GM12875 (cell line): ENCODE results near the gene DIAPH1.

Source experiments
- H3K4me3 ChIP-seq: one replicate; pipeline ENCODE4 v1.5.1; 2011; ENCODE audit warnings: low read depth, low read length, control low read depth
- CTCF ChIP-seq: IDR thresholded peaks from 2 replicates; pipeline ENCODE4 v1.5.1; 2011; ENCODE audit warnings: low read depth, mild to moderate bottlenecking, control low read depth, inconsistent platforms, low read length, moderate library complexity, borderline replicate concordance; ENCODE audit not compliant: insufficient read depth

The DIAPH1 gene

GRCh38 chr5:141506381-141507155 is 112.2 kb downstream of the DIAPH1 start:
- TF ChIP-seq CTCF = no peak
- H3K4me3 ChIP-seq = no peak overlapping the region

- H3K4me3 ChIP-seq = no peak overlapping the region
- TF ChIP-seq CTCF = no peak
Observed at GRCh38 chr5:141504216-141504615, 114.6 kb downstream of the DIAPH1 start.

- H3K4me3 ChIP-seq = no peak overlapping the region
- no peak for TF ChIP-seq CTCF
Observed at GRCh38 chr5:141503681-141504080, 115.1 kb downstream of the DIAPH1 start.

GRCh38 chr5:141501761-141502160 is 117.0 kb downstream of the DIAPH1 start:
- no peak overlapping the region for H3K4me3 ChIP-seq
- no peak for TF ChIP-seq CTCF

- H3K4me3 ChIP-seq = no peak overlapping the region
Observed at GRCh38 chr5:141496038-141496437, 122.8 kb downstream of the DIAPH1 start.

GRCh38 chr5:141495453-141495811 is 123.4 kb downstream of the DIAPH1 start:
- no peak for TF ChIP-seq CTCF
- no peak overlapping the region for H3K4me3 ChIP-seq

More at GRCh38 chr5:141496038-141496437, 122.8 kb downstream of the DIAPH1 start:
- no peak for TF ChIP-seq CTCF

- no peak overlapping the region for H3K4me3 ChIP-seq
- TF ChIP-seq CTCF = no peak
Observed at GRCh38 chr5:141494761-141495452, 123.9 kb downstream of the DIAPH1 start.
